HEK293T (cell line): ENCODE results near the gene OR2B6.

Experiments
- CTCF ChIA-PET: fragments of 350-600 bp; formaldehyde crosslinking; extraction: SDS; loops from one replicate; lab custom pipeline; 2021; ENCODE audit warnings: antibody characterized with exemption, inconsistent platforms; lab: Yijun Ruan, JAX
- POLR2A ChIA-PET: fragments of 350-600 bp; formaldehyde crosslinking; extraction: SDS; loops from one replicate; lab custom pipeline; 2020; ENCODE audit warnings: antibody characterized with exemption, inconsistent platforms; lab: Yijun Ruan, JAX
- DNase-seq: peaks from one replicate; pipeline ENCODE4 v3.0.0; 2012; ENCODE audit warnings: mixed read lengths; ENCODE audit errors: extremely low spot score
- ARNT ChIP-seq: fragments of 450-650 bp; IDR thresholded peaks from 2 replicates; pipeline ENCODE4 v1.6.1; 2017; ENCODE audit warnings: mild to moderate bottlenecking
- BHLHE40 ChIP-seq: fragments of 450-650 bp; IDR thresholded peaks from 2 replicates; pipeline ENCODE4 v1.6.1; 2016; ENCODE audit warnings: mild to moderate bottlenecking, moderate library complexity, borderline replicate concordance
- CTBP1 ChIP-seq: fragments of 450-650 bp; IDR thresholded peaks from 2 replicates; pipeline ENCODE4 v1.6.1; 2016; ENCODE audit warnings: borderline replicate concordance
- ELF4 ChIP-seq: fragments of 450-650 bp; IDR thresholded peaks from 2 replicates; pipeline ENCODE4 v1.6.1; 2017; ENCODE audit warnings: antibody characterized with exemption
- FOXA1 ChIP-seq: fragments of 450-650 bp; IDR thresholded peaks from 2 replicates; pipeline ENCODE4 v1.6.1; 2016; ENCODE audit warnings: mild to moderate bottlenecking
- FOXK2 ChIP-seq: fragments of 450-650 bp; IDR thresholded peaks from 2 replicates; pipeline ENCODE4 v1.6.1; 2016; ENCODE audit warnings: mild to moderate bottlenecking
- FOXM1 ChIP-seq: fragments of 450-650 bp; IDR thresholded peaks from 2 replicates; pipeline ENCODE4 v1.6.1; 2017; ENCODE audit warnings: mild to moderate bottlenecking, borderline replicate concordance
- HDGF ChIP-seq: fragments of 450-650 bp; IDR thresholded peaks from 2 replicates; pipeline ENCODE4 v1.6.1; 2017; ENCODE audit warnings: antibody characterized with exemption, borderline replicate concordance
- L3MBTL2 ChIP-seq: fragments of 450-650 bp; conservative IDR thresholded peaks from 2 replicates; pipeline ENCODE4 v1.6.1; 2016; ENCODE audit warnings: mild to moderate bottlenecking
- LEF1 ChIP-seq: fragments of 450-650 bp; IDR thresholded peaks from 2 replicates; pipeline ENCODE4 v1.6.1; 2017; ENCODE audit warnings: mild to moderate bottlenecking, borderline replicate concordance
- NFRKB ChIP-seq: fragments of 450-650 bp; IDR thresholded peaks from 2 replicates; pipeline ENCODE4 v1.6.1; 2016; ENCODE audit warnings: mild to moderate bottlenecking, moderate library complexity
- SP1 ChIP-seq: fragments of 450-650 bp; IDR thresholded peaks from 2 replicates; pipeline ENCODE4 v1.6.1; 2017
- SUZ12 ChIP-seq: fragments of 450-650 bp; IDR thresholded peaks from 2 replicates; pipeline ENCODE4 v1.6.1; 2016; ENCODE audit warnings: mild to moderate bottlenecking
- TARDBP ChIP-seq: fragments of 450-650 bp; IDR thresholded peaks from 2 replicates; pipeline ENCODE4 v1.6.1; 2016
- ZNF384 ChIP-seq: fragments of 450-650 bp; IDR thresholded peaks from 2 replicates; pipeline ENCODE4 v1.6.1; 2016
- TF ChIP-seq, protein P1 (sequence below): fragments of 450-650 bp; IDR thresholded peaks from 2 replicates; pipeline ENCODE4 v1.6.1; 2016

The OR2B6 gene

DNA sequence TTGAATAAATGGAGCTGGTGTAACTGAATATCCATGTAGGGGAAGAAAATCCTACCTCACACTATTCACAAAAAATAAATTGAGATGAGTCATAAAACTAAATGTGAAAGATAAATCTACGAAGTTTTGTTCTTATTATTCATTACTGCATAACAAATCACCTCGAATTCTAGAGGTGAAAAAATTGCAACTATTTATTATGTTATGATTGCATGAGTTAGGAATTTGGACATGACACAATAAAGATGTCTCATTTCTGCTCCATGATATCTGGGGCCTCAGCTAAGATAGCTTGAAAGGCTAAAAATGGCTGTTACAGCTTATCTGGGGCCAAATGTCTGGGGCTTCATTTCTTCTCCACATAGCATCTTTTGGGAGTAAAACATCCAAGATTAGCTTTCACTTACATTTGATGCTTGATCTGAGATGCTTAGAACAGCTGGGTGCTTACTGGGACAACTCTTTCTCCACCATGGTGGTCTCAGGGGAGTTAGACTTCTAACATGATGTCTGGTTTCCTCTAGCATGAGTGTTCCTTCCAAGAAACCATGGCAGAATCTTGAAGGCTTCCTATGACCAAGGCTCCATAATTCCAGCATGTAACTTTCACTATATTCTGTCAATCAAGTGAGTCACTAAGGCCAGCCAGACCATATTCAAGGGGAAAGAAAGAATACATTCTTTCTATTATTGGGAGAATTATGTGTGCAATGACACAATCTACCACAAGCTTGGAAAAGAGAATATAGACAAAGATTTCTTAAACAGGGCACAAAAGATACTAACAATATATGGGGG is 30.1 kb downstream of the OR2B6 start:
- TF ChIP-seq SP1 (no peak), SUZ12 (no peak), NFRKB (no peak), L3MBTL2 (no peak), BHLHE40 (no peak)
- POLR2A ChIA-PET = interaction anchor here (1.2 kb wide), 1 partner anchor 24 kb away, joined by 3 read pairs; no protein-coding TSS in a partner anchor
- CTCF ChIA-PET = no interaction called here
- no peak for DNase-seq

DNA sequence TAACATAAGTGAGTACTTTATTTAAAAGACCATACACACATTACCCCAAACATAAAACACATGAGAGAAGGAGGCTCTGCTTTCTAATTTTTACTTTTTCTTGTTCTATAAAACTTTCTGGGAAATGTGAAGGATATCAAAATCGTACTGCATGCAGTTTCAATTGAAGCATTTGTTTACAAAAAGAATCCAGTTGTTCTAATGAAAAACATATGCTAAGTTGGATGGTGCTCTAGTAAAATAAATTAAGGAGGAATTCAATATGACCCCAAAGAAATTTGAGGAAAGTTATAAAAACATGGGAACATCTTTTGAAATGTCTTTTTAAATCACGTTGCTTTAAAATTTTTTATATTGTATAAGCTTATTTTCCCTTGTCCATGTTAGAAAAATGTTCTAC is 37.6 kb downstream of the OR2B6 start:
- ChIA-PET CTCF (no interaction called here), POLR2A (no interaction called here)
- no peak for DNase-seq
- TF ChIP-seq ARNT (no peak), LEF1 (no peak), FOXA1 (no peak), HDGF (no peak), TARDBP (no peak), SP1 (no peak), CTBP1 (no peak), FOXK2 (no peak), ZNF384 (no peak), FOXM1 (no peak), NFRKB (no peak), SUZ12 (no peak), BHLHE40 (no peak)

DNA sequence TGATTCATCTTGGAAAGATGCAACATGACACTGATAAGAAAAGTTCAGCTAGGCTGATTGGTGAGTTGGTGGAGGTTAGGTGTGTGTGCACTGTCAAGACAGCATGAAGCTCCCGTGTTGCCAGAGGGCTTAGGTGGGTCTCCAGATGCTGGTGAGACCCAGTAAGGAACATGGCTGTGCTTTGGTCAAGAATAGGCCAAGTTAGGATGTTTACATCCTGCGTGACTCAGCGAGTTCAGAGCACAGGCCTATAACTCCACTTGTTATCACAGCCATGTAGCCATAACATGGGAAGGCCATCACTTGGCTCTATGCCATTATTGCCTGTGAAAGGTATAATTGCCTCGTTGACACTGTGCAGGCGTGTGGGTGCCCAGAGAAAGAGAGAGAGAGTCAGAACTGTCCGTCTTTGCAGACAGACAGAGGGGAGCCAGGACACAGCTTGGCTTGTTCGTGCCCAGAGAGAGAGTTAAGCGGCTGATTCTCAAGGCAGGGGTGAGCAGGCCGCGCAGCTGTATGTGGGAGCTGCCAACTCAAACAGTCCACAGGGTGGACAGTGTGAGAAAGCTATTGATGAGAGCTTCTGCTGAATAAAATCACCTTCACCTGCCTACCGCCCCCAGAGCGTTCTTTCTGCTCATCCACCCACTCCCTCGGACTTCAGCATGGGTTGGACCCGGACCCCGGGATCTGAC is 43.5 kb downstream of the OR2B6 start:
- DNase-seq = no peak
- ChIA-PET CTCF (no interaction called here), POLR2A (interaction anchor here (1.3 kb wide), 1 partner anchor 105 kb away, joined by 4 read pairs; no protein-coding TSS in a partner anchor)
- TF ChIP-seq ARNT (no peak), BHLHE40 (no peak), NFRKB (no peak), ELF4 (no peak), TARDBP (no peak)
- TF ChIP-seq, protein P1, sequence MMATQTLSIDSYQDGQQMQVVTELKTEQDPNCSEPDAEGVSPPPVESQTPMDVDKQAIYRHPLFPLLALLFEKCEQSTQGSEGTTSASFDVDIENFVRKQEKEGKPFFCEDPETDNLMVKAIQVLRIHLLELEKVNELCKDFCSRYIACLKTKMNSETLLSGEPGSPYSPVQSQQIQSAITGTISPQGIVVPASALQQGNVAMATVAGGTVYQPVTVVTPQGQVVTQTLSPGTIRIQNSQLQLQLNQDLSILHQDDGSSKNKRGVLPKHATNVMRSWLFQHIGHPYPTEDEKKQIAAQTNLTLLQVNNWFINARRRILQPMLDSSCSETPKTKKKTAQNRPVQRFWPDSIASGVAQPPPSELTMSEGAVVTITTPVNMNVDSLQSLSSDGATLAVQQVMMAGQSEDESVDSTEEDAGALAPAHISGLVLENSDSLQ = no peak

DNA sequence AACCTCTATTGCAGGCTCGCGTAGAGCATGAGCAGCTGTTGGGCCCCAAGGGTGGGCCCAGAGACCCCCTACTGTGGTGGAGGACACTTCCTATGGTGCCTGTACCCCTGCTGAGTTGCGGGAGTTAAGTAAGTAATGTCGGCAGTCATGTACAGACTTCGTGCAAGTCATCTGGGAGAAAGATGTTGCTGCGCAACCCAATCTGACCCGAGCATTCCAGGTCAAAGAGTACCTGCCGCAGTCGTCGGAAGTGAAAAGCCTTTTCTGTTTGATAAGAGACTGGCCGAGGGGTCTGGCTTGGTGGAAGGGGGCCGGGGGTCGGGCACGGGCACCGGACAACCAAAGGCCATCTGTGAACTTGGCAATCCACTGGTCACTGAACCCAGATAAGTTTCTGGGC is 44.3 kb downstream of the OR2B6 start:
- CTCF ChIA-PET = no interaction called here
- TF ChIP-seq SUZ12 = no peak
- DNase-seq = no peak
- POLR2A ChIA-PET = no interaction called here

DNA sequence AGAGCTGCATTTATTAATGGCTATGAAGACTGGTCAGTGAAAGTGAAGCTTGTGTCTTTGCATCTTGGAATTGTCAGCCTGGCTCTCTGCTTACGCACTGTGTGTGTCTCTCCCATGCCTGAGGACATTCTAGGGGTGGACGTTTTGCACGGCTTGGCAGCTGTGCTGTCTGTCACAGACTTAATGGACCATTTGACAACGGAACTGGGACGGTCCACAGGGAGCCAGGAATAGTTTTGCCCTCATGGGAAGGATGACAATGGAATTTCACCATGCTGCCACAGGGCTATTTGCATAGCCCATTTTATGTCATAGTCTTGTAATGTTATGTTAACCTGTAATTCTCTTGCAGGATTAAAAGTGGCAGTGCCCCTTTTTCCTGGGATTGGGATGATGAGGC is 44.7 kb downstream of the OR2B6 start:
- no peak for TF ChIP-seq ELF4
- DNase-seq = no peak
- ChIA-PET CTCF (no interaction called here), POLR2A (no interaction called here)

DNA sequence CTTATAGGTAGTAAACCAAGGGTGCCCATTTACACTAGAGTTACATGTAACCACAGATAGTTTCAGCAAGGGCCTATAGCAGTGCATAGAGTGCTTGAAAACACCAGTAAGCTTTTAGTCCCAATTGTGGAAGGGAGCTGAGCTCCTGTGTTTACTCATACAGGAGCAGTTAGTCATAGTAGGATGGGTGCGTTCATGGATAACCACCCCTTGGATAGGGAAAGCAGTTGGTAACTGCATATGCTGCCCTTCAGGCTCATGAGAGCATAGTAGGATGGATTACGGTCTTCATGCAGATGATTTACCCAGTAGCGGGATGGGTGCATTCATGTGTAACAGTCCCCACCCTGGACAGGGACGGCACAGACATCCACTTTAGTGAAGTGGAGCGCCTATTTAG is 45.1 kb downstream of the OR2B6 start:
- ChIA-PET POLR2A (no interaction called here), CTCF (no interaction called here)
- TF ChIP-seq HDGF (no peak), CTBP1 (no peak), NFRKB (no peak), BHLHE40 (no peak), ZNF384 (no peak), LEF1 (no peak), FOXA1 (no peak), ARNT (no peak), FOXK2 (no peak), L3MBTL2 (no peak), FOXM1 (no peak), SUZ12 (no peak), TARDBP (no peak), ELF4 (no peak), SP1 (no peak)
- TF ChIP-seq, protein P1 = no peak
- DNase-seq = no peak

DNA sequence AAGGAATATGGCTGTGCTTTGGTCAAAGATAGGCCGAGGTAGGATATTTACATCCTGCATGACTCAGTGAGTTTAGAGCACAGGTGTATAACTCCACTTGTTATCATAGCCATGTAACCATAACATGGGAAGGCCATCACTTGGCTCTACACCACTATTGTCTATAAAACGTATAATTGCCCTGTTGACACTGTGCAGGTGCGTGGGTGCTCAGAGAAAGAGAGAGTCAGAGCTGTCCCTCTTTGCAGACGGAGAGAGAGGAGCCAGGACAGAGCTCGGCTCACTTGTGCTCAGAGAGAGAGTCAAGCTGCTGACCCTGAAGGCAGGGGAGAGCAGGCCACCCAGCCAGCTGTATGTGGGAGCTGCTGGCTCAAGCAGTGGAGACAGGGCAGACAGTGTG is 46.0 kb downstream of the OR2B6 start:
- ChIA-PET CTCF (no interaction called here), POLR2A (no interaction called here)
- DNase-seq = no peak
- TF ChIP-seq SP1 = no peak
- no peak for TF ChIP-seq L3MBTL2
- TF ChIP-seq ELF4 = no peak
- TF ChIP-seq, protein P1 = no peak
- no peak for TF ChIP-seq BHLHE40
- no peak for TF ChIP-seq CTBP1
- no peak for TF ChIP-seq TARDBP
